ENCODE measurements around the gene SAMMSON.

The SAMMSON gene

GRCh38 chr3:70010346-70010745 lies 10.8 kb downstream of the SAMMSON start:
- TF ChIP-seq YY1 (IDR thresholded peaks at IDR 0.05; ENCODE audit: low read depth) (no peak), NFIC (IDR thresholded peaks at IDR 0.05) (no peak), RAD21 (IDR thresholded peaks at IDR 0.05; ENCODE audit: low read depth) (no peak)

GRCh38 chr3:70011582-70011981 lies 12.0 kb downstream of the SAMMSON start:
- TF ChIP-seq REST (IDR thresholded peaks at IDR 0.05; ENCODE audit: low read depth): no peak
- TF ChIP-seq RAD21 (IDR thresholded peaks at IDR 0.05; ENCODE audit: low read depth): no peak
- no peak for TF ChIP-seq TCF12 (IDR thresholded peaks at IDR 0.05; ENCODE audit: low read depth)
- no peak for TF ChIP-seq EGR1 (IDR thresholded peaks at IDR 0.05)
- TF ChIP-seq CEBPB (IDR thresholded peaks at IDR 0.05): no peak
- TF ChIP-seq TAF1 (IDR thresholded peaks at IDR 0.05; ENCODE audit: low read depth): no peak
- no peak for TF ChIP-seq MAX (IDR thresholded peaks at IDR 0.05)
- TF ChIP-seq TEAD4 (IDR thresholded peaks at IDR 0.05): no peak
- no peak for TF ChIP-seq ZBTB7A (IDR thresholded peaks at IDR 0.05; ENCODE audit: low read depth)

GRCh38 chr3:70020906-70021660 lies 21.6 kb downstream of the SAMMSON start:
- TF ChIP-seq MAX (IDR thresholded peaks at IDR 0.05) (no peak), TCF12 (IDR thresholded peaks at IDR 0.05; ENCODE audit: low read depth) (no peak), EGR1 (IDR thresholded peaks at IDR 0.05) (no peak), NFIC (IDR thresholded peaks at IDR 0.05) (no peak), RAD21 (IDR thresholded peaks at IDR 0.05; ENCODE audit: low read depth) (no peak), FOXM1 (IDR thresholded peaks at IDR 0.05; ENCODE audit: borderline replicate concordance, low read depth) (no peak), TEAD4 (IDR thresholded peaks at IDR 0.05) (no peak), YY1 (IDR thresholded peaks at IDR 0.05; ENCODE audit: low read depth) (no peak), ZBTB7A (IDR thresholded peaks at IDR 0.05; ENCODE audit: low read depth) (no peak), REST (IDR thresholded peaks at IDR 0.05; ENCODE audit: low read depth) (no peak), EP300 (IDR thresholded peaks at IDR 0.05; ENCODE audit: borderline replicate concordance) (no peak), TAF1 (IDR thresholded peaks at IDR 0.05; ENCODE audit: low read depth) (no peak), CREB1 (IDR thresholded peaks at IDR 0.05; ENCODE audit: low read depth) (no peak), USF1 (IDR thresholded peaks at IDR 0.05) (no peak), CEBPB (IDR thresholded peaks at IDR 0.05) (no peak)

GRCh38 chr3:70028361-70028760 lies 28.8 kb downstream of the SAMMSON start:
- TF ChIP-seq FOXM1 (IDR thresholded peaks at IDR 0.05; ENCODE audit: borderline replicate concordance, low read depth) (no peak), TAF1 (IDR thresholded peaks at IDR 0.05; ENCODE audit: low read depth) (no peak), MAX (IDR thresholded peaks at IDR 0.05) (no peak)

- TF ChIP-seq TEAD4 (IDR thresholded peaks at IDR 0.05): no peak
- no peak for TF ChIP-seq EGR1 (IDR thresholded peaks at IDR 0.05)
- TF ChIP-seq CREB1 (IDR thresholded peaks at IDR 0.05; ENCODE audit: low read depth): no peak
- TF ChIP-seq USF1 (IDR thresholded peaks at IDR 0.05): no peak
- no peak for TF ChIP-seq RAD21 (IDR thresholded peaks at IDR 0.05; ENCODE audit: low read depth)
- no peak for TF ChIP-seq ZBTB7A (IDR thresholded peaks at IDR 0.05; ENCODE audit: low read depth)
- TF ChIP-seq TCF12 (IDR thresholded peaks at IDR 0.05; ENCODE audit: low read depth): no peak
These were observed 39.2 kb downstream of the SAMMSON start for GRCh38 chr3:70038693-70039092.

GRCh38 chr3:70040386-70040785 lies 40.9 kb downstream of the SAMMSON start:
- TF ChIP-seq USF1 (IDR thresholded peaks at IDR 0.05): no peak
- TF ChIP-seq TCF12 (IDR thresholded peaks at IDR 0.05; ENCODE audit: low read depth): no peak
- no peak for TF ChIP-seq YY1 (IDR thresholded peaks at IDR 0.05; ENCODE audit: low read depth)
- no peak for TF ChIP-seq CEBPB (IDR thresholded peaks at IDR 0.05)
- no peak for TF ChIP-seq EP300 (IDR thresholded peaks at IDR 0.05; ENCODE audit: borderline replicate concordance)
- TF ChIP-seq EGR1 (IDR thresholded peaks at IDR 0.05): no peak
- TF ChIP-seq REST (IDR thresholded peaks at IDR 0.05; ENCODE audit: low read depth): no peak
- no peak for TF ChIP-seq TEAD4 (IDR thresholded peaks at IDR 0.05)
- no peak for TF ChIP-seq NFIC (IDR thresholded peaks at IDR 0.05)

All from Ishikawa (cell line).